ENCODE results near the gene IKZF1. TPM values are rescaled to one million over a fixed set of nuclear protein-coding genes. Genes with fewer than 3 reads are reported as not detected.

Gene IKZF1
- total and polyA plus RNA-seq, 9 of the 15 experiments (the other 6 are each of a cell fraction or from before 2014, with no cell fraction given): 12.6 to 85.3 (median 44.7) TPM

- TF ChIP-seq ARID4B (CRISPR knock-in tag; IDR thresholded peaks at IDR 0.05) (no peak), ZNF780A (CRISPR knock-in tag; IDR thresholded peaks at IDR 0.05) (no peak), CBFA2T3 (IDR thresholded peaks at IDR 0.05) (0 out of 2 replicates have a peak, but pooled peaks have one; percentile 7), ZBTB40 (IDR thresholded peaks at IDR 0.05) (no peak), ZBTB40 (CRISPR knock-in tag; IDR thresholded peaks at IDR 0.05) (no peak), BRCA1 (IDR thresholded peaks at IDR 0.05) (no peak), BRCA1 (CRISPR knock-in tag; IDR thresholded peaks at IDR 0.05) (no peak), PCBP2 (IDR thresholded peaks at IDR 0.05; ENCODE audit: low read depth, low read length, poor library complexity, severe bottlenecking) (no peak), STAT5A (IDR thresholded peaks at IDR 0.05; ENCODE audit: borderline replicate concordance, low read length) (no peak), DIDO1 (tag; IDR thresholded peaks at IDR 0.05; ENCODE audit: low read depth) (peak; percentile 47; the same call in 1 of the 2 replicates), BRD4 (IDR thresholded peaks at IDR 0.05) (no peak), MAFG (tag; conservative IDR thresholded peaks at IDR 0.05) (no peak), CHD4 (IDR thresholded peaks at IDR 0.05; ENCODE audit: insufficient read depth, insufficient replicate concordance, low read depth, low read length, poor library complexity, severe bottlenecking) (no peak), TEAD4 (IDR thresholded peaks at IDR 0.05; ENCODE audit: low read length) (peak; percentile 47; the same call in 1 of the 2 replicates), TEAD4 (CRISPR knock-in tag; IDR thresholded peaks at IDR 0.05; ENCODE audit: borderline replicate concordance) (no peak)
Measured at GRCh38 chr7:50266635-50267386, 37.7 kb upstream of the IKZF1 start (continued).
